GM21619 (cell line): ENCODE measurements around the gene SMPD2.

Source experiments
- ATAC-seq: cut with Tn5 transposase; IDR thresholded peaks from one replicate; pipeline ENCODE4 v1.9.1; 2021; ENCODE audit not compliant: unreplicated experiment

The SMPD2 gene

GRCh38 chr6:109446541-109446940 lies 6.0 kb downstream of the SMPD2 start:
- no peak for ATAC-seq

DNA sequence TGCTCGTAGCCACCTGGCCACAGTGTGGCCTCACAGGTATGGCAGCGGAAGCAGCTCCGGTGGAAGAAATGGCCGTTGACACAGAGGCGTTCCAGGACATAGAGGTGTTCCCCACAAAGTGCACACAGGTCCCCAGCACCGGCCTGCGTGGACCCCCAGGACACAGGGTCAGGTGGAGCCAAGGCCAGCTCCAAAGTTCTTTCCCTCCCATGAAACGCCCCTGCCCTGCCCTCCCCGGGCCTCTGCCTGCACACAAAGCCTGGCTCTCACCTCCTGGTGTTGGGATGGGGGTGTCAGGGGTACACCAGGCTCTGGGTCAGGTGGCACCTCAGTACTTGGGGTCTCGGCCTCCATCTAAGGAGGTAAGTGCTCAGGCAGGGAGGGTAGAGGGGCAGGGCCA lies 6.6 kb downstream of the SMPD2 start:
- no peak for ATAC-seq

- no peak for ATAC-seq
Measured at GRCh38 chr6:109447878-109448555, 7.5 kb downstream of the SMPD2 start.

DNA sequence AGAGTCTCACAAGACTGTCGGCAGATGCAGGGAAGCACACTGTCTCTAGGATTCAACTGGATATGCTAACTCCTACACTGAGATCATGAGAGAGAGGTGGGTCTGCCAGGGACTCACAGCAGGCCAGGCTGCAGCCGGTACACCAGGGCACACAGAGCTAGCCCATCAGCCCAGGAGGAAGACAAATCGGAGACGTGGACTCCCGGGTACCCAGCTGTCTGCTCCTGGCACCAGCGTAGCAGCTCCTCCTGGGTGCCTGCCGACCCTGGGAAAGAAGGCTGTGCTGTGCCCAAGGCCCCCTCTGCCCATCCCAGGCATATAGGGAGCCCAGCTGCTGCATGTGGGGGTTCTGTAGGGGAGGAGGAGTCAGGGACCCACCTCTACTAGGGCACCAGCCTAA lies 8.1 kb downstream of the SMPD2 start:
- ATAC-seq: no peak

- ATAC-seq: no peak
Measured at GRCh38 chr6:109449064-109449794, 8.7 kb downstream of the SMPD2 start.

DNA sequence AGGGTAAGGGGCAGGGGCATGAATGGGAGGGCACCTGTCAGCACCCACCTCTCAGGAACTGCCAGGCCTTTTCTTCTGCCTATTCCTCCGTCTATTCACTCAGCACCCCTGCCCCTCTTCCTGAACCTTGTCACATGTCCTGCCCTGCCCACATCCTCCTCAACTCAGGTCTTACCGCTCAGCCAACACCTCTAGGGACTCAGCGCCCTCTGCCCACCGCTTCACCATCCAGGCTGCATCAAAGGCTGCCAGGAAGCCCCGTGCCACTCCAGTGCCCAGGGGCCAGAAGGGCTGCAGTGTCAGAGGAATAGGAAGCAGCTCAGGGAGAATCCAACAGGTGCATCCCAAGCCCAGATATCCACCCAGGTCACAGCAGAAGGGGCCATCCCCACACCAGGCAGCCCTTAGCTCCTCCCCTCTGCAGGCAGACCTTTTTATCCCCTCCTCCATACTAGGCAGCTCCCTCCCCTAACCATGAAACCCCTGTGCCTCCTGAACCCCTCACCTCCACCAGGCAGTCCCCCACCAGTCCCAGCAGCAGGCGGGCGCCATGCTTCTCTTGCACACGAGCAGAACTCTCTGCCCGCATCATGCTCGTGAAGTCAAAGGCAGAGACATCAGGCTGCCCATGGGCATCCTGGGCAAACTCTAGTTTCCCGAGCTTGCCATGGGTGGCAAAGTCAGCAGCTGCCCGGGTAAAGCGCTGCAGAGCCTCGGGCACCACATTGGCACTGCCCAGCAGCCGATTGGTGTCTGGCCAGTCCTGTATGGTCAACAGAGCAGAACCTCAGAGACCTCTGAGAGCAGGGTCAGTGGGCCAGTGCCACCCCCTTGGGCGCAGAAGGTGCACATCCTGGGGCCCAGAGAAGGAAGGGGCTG lies 9.5 kb downstream of the SMPD2 start:
- ATAC-seq: no peak

- ATAC-seq: no peak
Measured at GRCh38 chr6:109450801-109451200, 10.3 kb downstream of the SMPD2 start.

- no peak for ATAC-seq
Measured at GRCh38 chr6:109451376-109451775, 10.9 kb downstream of the SMPD2 start.

GRCh38 chr6:109452181-109452580 lies 11.7 kb downstream of the SMPD2 start:
- no peak for ATAC-seq

DNA sequence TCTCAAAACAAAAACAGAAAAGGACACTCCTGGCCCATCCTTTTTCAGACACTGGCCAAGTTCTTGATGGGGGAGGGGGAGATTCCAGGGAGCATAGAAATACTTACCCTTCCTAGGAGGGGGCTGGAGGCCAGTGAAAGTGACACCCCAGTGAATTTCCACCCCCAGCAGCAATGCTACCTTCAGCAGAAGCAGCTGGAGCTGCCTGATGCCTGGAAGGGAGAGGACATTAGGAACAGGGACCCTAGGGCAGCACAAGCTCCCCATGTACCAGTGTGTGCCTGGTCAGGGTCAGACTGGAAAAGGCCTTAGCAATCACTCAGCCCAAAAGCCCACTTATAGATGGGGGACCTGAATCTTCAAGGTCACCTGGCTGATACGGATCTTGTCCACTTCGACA lies 12.6 kb downstream of the SMPD2 start:
- no peak for ATAC-seq

DNA sequence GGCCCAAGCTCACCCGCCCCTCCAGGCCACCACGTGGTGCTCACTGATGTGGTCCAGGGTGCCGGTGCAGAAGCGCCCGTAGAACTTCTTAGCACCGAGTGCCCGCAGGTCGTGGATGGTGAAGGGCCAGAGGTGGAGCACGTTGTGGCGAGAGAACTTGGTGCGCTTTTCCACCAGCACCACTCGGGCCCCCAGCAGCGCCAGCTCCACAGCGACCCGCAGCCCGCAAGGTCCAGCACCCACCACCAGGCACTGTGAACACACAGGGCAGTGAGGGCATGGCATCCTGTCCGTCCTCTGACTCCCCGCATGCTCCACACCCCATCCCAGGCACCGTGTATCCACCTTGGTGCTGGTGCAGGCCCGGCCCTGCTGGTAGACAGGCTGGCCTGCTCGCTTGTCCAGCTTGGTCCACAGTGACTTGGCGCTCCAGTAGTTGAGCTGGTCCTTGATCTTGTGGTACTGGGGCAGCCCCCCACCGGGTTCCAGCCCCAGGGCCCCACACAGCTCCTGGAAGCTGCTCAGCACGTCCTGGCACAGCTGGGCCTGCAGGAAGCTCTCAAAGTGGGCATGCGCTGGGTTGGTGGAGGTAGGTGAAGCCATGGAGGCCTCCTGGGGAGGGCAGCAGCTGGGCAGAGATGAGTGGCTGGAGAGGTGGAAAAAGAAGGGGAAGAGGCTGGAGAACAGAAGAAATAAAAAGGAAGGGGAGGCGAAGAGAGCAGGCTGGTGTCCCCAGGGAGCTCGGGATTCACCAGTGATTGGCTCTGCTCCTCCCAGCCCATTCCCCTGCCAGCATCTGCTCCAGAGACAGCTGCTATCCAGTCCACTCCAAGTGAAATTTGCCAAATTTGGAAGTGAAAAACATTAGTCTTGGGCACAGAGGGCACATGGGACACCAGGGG lies 13.3 kb downstream of the SMPD2 start:
- ATAC-seq: no peak

- peak; percentile 31 for ATAC-seq
Measured at GRCh38 chr6:109454496-109455436, 14.2 kb downstream of the SMPD2 start.

- ATAC-seq: peak; percentile 39
Measured at GRCh38 chr6:109455437-109456110, 15.1 kb downstream of the SMPD2 start, which contains the start of gene MICAL1. MICAL1 (minus strand) TSS chr6:109455772; CDS start chr6:109454196, 1,576 bp downstream.

DNA sequence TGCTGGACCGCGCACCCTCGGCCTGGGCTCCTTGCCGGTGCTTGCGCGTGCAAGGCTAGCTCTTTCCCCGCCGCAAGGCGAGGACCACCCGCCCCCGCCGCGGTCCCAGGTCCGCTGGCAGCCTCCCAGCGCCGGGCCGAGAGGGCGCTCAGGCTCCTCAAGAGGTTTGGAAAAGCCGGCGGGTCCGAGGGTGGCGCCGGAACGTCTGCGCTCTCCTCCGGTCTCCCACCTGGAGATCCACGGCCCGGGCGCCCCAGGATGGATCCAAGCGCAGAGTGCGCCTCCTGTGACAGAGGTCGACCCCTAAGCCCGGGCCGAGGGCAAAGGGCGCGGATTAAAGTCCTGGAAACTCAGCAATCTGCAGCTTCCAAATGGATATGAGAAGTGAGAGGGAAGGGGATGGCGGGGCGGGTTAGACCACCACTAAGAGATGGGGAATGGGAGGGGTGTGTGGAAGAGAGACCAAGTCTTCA lies 15.6 kb downstream of the SMPD2 start:
- ATAC-seq: peak; percentile 2

DNA sequence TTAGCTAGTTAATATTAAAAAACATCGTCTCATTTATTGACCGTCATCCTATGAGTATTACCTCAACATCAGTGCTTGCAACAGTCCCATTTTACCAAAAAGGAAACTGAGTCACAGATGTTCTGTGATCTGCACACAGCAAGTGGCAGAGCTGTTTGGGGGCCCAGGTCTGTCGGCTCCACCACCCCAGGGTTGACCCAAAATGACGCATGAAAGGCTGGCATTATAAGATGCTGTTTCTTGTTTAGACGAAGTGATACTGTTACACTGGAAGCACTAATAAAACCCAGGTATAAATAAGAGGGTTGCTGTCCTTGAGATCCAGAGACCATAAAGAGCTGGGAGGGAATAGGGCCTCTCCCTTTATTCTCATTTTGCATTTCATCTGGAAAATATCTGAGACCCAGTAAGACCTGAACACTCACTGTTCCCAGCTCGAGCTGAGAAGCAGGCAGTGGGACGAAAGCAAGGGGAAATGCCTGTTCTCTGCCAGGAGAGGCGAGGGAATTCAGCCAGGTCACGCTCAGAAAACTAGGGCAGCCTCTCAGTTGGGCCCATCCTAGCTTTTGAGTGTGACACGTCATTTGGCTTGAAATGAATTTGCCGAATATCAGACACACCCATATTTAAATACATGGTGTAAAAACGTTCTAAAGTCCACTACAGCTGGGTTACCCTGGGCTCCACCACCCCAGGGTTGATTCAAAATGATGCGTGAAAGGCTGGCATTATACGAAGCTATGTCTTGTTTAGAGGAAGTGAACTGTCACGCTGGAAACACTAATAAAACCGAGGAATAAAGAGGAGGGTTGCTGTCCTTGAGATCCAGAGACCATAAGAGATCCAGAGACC lies 16.4 kb downstream of the SMPD2 start:
- no peak for ATAC-seq

DNA sequence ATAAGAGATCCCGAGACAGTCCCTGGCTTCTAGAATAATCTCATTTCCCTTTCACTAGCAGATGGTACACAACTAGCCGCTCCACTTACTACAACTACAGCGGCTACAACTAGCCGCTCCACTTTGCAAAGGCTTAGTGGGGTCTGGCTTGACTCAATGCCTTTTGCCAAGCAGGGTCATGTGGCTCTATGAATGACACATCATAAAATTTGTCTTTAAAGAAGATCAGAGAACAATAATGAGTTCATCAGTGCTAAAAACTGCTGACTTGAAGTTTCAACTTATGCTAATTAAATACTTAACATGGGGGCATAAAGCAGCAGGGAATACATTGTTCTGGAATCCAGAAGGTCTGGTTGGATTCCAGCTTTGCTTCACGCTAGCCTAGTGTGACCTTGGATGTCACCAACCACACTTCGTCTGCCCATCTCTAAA lies 17.1 kb downstream of the SMPD2 start:
- ATAC-seq: no peak

- ATAC-seq: peak; percentile 26
Measured at GRCh38 chr6:109458774-109459531, 18.4 kb downstream of the SMPD2 start.
